NCI-H1694 treated with DMSO at 0.1 percent for 48 hours (cell line): Measurements from ENCODE around the gene STX1B.

ENCODE experiments used
- DNase-seq: peaks from one replicate; lab custom pipeline; 2025; lab: John Stamatoyannopoulos, UW

Gene STX1B

GRCh38 chr16:30979170-30980022, 31.0 kb downstream of the STX1B start:
- no peak for DNase-seq

- peak; percentile 4 for DNase-seq
Measured at GRCh38 chr16:30977502-30977901, 32.9 kb downstream of the STX1B start.

GRCh38 chr16:30976486-30976885, 34.0 kb downstream of the STX1B start:
- DNase-seq: no peak

- no peak for DNase-seq
Measured at GRCh38 chr16:30974348-30974747, 36.1 kb downstream of the STX1B start.

- DNase-seq: no peak
Measured at GRCh38 chr16:30972872-30973271, 37.6 kb downstream of the STX1B start.

DNA sequence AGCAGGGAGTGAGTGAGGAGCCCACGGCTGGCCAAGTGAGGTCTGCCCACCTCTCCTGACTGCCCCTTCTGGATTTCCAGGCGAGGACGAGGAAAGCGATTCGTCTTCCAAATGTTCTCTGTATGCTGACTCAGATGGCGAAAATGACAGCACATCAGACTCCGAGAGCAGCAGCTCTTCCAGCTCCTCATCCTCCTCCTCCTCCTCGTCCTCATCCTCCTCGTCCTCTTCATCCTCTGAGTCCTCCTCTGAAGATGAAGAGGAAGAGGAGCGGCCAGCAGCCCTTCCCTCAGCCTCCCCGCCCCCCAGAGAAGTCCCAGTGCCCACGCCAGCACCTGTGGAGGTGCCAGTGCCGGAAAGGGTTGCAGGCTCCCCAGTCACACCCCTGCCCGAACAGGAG, 39.1 kb downstream of the STX1B start:
- DNase-seq: no peak

DNA sequence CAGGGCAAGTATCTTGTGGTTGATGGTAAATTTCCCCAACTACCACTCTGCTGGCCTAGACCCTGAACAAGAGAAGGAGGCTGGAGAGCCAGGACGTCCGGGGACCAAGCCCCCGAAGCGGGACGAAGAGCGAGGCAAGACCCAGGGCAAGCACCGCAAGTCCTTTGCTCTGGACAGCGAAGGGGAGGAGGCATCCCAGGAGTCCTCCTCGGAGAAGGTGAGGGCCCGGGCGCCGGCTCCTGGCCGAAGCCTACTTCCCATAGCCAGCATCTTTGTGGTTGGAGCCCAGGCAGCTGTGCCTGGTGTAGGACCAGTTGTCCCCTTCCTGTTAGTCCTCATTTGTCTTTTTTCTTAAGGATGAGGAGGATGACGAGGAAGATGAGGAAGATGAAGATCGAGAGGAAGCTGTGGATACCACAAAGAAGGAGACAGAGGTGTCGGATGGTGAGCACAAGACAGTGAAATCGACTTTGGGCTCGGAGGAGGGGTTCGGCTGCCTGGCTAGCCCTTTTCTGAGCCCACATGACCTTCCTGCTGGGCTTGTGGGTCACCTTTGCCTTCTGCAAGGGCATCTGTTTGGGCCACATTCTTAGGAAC, 41.1 kb downstream of the STX1B start:
- DNase-seq: no peak

GRCh38 chr16:30967795-30968194, 42.6 kb downstream of the STX1B start:
- no peak for DNase-seq

DNA sequence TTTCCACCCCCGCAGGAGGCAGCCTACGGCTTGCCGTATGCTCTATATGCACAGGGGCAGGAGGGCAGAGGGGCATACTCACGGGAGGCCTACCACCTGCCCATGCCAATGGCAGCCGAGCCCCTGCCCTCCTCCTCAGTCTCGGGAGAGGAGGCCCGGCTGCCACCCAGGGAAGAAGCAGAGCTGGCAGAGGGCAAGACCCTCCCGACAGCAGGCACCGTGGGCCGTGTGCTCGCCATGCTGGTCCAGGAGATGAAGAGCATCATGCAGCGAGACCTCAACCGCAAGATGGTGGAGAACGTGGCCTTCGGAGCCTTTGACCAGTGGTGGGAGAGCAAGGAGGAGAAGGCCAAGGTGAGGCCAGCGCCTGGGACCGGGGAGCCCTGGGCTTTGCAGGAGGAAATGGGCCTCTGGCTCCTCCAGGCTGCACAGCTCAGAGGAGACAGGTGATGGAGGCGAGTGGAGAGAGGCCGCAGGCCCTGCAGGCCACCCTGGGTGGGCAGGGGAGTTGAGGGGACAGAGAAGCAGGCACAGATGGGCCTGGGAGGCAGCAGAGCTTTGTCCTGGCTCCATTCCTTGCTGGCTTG, 44.3 kb downstream of the STX1B start:
- DNase-seq: no peak

- no peak for DNase-seq
Measured at GRCh38 chr16:30965436-30965835, 45.0 kb downstream of the STX1B start.

DNA sequence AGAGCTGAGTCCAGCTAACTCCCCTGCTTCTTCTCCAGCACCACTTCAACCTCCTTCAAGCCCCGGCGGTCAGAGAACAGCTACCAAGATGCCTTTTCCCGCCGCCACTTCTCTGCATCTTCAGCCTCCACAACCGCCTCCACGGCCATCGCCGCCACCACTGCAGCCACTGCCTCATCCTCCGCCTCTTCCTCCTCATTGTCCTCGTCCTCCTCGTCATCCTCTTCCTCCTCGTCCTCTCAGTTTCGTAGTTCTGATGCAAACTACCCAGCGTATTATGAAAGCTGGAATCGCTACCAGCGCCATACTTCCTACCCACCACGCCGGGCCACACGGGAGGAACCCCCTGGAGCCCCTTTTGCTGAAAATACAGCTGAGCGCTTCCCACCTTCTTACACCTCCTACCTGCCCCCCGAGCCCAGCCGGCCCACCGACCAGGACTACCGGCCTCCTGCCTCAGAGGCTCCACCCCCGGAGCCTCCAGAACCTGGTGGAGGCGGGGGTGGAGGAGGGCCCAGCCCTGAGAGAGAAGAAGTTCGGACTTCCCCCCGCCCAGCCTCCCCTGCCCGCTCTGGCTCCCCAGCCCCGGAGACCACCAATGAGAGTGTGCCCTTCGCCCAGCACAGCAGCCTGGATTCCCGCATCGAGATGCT, 45.7 kb downstream of the STX1B start:
- DNase-seq: no peak

GRCh38 chr16:30963925-30964511, 46.4 kb downstream of the STX1B start:
- no peak for DNase-seq

DNA sequence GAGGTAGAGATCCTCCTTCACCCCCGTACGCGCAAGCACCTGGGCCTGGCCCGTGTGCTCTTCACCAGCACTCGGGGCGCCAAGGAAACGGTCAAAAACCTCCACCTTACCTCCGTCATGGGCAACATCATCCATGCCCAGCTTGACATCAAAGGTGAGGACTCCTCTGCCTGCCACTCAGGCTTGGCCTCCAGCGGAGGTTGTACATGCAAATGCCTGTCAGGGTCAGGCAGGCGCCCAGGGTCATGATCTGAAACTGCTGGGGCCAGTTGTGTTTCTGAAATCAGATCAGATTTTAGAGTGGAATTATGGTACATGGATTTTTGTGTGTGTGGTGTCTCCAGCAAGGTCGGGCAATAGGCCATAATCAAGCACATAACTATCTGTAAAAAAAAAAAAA, 49.1 kb downstream of the STX1B start:
- no peak for DNase-seq

DNA sequence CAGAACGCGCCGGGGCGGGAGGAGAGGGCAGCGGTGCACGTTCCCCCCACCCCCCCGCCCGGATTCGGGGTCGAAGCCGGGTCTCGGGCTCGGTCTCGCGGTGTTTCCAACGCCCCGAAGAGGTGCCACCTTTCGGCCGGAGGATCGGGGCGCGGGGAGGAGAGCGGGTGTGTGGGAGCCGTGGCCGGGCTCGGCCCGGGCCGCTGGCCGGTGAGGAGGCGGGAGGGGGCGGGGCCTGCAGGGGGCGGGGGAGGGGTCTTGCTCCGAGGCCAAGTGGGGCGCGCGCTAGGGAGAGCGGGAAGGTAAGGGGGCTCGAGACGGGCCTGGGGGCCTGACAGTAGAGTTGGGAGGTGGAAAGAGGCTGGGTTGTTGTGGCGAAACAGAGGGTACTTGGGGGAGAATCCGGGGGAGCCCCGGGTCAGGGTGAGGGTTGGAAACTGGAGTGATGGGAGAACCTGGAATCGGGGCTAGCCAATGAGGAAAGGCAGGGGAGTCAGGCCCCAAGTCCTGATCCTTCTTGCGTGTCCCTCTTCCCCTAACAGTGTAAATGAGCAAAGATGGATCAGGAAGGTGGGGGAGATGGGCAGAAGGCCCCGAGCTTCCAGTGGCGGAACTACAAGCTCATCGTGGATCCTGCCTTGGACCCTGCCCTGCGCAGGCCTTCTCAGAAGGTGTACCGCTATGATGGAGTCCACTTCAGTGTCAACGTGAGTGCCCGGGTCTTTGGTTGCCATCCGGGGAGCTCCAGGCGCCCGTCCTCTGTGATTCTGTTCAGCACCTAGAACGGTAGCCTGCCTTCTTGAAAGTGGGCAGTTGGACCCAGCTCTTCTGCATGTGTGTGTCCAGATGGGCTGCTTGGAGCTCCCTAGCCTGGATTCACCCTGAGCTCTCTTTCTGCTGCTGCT, 52.0 kb downstream of the STX1B start:
- DNase-seq: no peak

DNA sequence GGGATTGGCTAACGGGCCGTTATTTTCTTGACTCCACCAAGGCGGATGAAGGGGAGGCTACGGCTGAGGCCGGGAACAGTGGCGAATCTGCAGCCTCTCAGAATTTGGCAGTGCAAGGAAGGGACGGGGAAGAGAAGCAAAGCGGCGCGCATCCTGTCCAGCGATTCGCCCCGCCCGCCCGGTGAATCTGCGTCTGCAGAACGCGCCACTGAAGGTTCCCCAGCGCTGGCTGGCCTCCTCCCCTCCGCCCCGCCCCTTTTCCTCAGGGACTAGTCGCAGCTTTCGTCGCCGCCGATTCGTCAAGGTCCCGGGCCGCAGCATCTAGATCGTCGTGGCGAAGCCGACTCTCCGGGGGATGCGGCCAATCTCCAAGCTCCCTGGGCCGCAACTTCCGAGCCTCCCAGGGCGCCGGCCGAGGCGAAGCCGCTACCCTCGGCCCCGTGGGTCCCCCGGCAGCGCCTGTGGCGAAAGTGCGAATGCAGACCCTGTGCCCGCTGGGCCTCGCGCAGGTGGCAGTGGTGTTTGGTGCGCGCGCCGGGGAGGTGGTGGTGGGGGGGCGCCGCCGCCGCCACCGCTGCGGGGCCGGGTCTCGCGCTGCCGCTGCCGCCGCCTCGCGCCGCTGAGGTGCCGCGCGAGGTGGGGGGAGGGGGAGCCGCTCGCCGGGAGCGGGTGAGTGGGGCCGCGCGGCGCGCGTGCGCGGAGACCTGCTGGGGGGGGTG, 52.8 kb downstream of the STX1B start, which contains the start of gene SETD1A:
Gene SETD1A (plus strand): TSS at position 299 of the 719 bp plus-strand sequence. CDS start 978 bp downstream, outside the sequence.
- DNase-seq: peak; percentile 75

DNA sequence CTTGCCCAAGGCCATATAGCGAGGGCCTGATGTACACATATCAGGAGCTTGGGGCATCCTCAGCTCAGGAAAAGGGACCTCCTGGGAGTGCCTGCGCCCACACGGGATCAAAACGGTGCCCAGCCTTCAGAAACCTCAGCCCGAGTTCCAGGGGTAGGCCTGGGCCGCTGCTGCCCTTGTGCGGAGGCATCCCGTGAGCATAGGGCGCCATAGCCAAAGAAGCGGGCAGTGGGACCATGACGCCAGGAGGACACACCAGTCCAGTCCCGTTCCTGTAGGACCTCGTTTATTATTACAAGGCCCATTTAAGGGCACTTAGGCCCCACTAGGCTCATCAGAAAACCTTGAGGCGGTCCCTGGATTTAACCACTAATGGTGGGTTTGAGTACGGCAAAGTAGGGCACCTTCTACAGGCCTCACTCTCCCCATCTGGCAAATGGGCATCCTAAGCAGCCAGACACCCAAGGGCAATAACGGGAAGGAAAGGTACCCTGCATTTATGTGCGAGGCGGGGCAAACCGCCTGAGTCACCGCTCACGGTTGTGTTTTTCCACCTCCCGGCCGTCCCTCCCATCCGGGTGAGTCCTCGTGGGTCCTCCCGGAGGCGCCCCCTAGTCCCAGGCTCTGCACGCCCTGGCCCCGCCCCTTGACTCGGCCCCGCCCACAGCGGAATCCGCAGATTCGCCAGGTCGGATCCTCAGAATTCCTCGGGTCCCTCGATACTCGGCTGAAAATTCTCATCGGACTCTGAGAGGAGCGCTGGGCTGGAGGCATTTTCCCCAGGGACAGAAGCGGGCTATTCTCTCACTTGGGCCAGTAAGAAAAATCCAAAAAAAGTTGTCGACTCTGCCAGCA, 53.6 kb downstream of the STX1B start:
- peak; percentile 44 for DNase-seq

DNA sequence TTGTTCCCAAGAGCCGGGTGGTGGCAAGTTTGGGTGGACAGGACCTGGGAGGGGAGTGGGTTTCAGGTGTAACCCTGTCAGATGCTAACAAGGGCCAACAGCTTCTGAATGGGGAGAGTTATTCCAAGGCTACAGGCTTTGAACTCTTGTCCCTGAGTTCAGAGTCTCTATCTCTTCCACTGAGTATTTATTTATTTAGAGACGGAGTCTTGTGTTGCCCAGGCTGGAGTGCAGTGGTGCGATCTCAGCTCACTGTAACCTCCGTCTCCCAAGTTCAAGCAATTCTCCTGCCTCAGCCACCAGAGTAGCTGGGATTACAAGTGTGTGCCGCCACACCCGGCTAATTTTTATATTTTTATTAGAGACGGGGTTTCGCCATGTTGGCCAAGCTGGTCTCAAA, 55.4 kb downstream of the STX1B start:
- DNase-seq: no peak

GRCh38 chr16:30953511-30954124, 56.8 kb downstream of the STX1B start:
- DNase-seq: peak; percentile 80

- DNase-seq: no peak
Measured at GRCh38 chr16:30953111-30953510, 57.3 kb downstream of the STX1B start.
